ENCODE data around the gene UST. TPM values are rescaled to one million over a fixed set of nuclear protein-coding genes. Genes with fewer than 3 reads are reported as not detected.
"Not testable (repeated sequence)": the region's sequence is repeated elsewhere in the genome, so short reads cannot be mapped to it uniquely, and the experiment has no call there.

The UST gene
- total RNA-seq, 1 experiment from 2014 or later: 3.9 TPM

DNA sequence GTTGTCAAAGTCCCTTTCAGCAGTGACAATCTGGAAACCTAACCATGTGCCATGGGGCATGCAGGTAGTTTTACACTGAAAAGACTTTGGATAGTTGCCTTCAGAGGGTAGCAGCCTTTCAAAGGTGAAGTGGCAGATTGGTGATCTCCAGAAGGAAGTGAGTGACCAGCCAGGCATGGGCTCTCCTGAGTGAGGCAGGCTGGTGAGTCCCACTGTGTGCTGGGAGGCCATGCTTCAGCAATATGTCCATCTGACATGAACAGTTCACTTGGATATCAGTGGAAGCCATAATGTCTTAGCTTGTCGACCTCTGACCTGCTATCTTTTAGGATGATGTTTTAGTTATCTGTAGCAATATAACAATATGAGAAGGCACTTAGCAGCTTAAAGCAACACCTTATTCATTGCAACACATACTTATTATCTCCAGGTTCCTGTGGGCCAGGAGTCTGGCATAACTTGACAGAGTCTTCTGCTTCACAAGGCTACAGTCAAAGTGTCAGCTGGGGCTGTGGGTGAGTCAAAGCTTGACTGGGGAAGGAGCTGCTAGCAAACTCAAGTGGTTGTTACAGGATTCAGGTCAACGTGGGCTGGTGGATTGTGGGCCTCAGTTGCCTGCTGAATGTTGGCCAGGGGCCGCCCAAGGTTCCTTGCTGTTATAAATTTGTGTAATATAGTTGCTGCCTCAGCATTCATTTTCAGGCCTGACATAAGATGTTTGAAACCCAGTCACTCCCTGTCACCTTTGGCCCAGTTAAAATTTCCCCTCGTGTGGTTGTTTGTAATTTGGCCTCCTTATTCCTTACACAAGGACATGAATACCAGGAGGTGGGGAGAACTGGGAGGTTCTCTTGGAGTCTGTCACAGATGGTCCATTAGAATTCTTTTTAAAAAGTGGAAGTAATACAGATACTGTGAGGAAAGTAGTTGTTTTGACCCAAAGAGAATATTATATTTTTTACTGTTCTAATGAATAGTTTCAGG is 100.2 kb downstream of the UST start:
- Histone ChIP-seq H3K9me3 (ENCODE audit: low read length) (no peaks in the 10 kb centered on the region), H4K20me1 (ENCODE audit: low read length) (no peaks in the 10 kb centered on the region), H3K27me3 (ENCODE audit: low read length) (no peaks in the 10 kb centered on the region), H3K27ac (ENCODE audit: low read length) (no peak overlapping the region), H3K36me3 (ENCODE audit: low read depth, low read length) (no peaks in the 10 kb centered on the region), H3K79me2 (ENCODE audit: low read length) (no peaks in the 10 kb centered on the region), H3K9me2 (replicated peaks; ENCODE audit: low read length) (no peaks in the 10 kb centered on the region), H3K4me1 (ENCODE audit: insufficient read depth, low read length) (no peaks in the 10 kb centered on the region), H3K9ac (ENCODE audit: low read length) (no peak overlapping the region), H2AFZ (ENCODE audit: low read length) (no peak overlapping the region), H3K4me3 (ENCODE audit: low read length) (no peak overlapping the region), H3F3A (ENCODE audit: low read length, unreplicated experiment) (no peaks in the 10 kb centered on the region), H3K4me2 (ENCODE audit: low read length) (no peak overlapping the region)
- no TSS peak for BruUV-seq (replicated peaks)
- DNase-seq (no peak), ATAC-seq (no peak)
- intact Hi-C loops (cut with micrococcal nuclease): no loop called here
- CTCF ChIA-PET: no interaction called here
- TF ChIP-seq EZH2phosphoT487 (IDR thresholded peaks at IDR 0.05; ENCODE audit: borderline replicate concordance, low read length): no peak
- TF ChIP-seq, protein P1, sequence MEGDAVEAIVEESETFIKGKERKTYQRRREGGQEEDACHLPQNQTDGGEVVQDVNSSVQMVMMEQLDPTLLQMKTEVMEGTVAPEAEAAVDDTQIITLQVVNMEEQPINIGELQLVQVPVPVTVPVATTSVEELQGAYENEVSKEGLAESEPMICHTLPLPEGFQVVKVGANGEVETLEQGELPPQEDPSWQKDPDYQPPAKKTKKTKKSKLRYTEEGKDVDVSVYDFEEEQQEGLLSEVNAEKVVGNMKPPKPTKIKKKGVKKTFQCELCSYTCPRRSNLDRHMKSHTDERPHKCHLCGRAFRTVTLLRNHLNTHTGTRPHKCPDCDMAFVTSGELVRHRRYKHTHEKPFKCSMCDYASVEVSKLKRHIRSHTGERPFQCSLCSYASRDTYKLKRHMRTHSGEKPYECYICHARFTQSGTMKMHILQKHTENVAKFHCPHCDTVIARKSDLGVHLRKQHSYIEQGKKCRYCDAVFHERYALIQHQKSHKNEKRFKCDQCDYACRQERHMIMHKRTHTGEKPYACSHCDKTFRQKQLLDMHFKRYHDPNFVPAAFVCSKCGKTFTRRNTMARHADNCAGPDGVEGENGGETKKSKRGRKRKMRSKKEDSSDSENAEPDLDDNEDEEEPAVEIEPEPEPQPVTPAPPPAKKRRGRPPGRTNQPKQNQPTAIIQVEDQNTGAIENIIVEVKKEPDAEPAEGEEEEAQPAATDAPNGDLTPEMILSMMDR (conservative IDR thresholded peaks at IDR 0.05; ENCODE audit: low read depth, low read length): no peak
- no peak for TF ChIP-seq EZH2 (IDR thresholded peaks at IDR 0.05; ENCODE audit: low read length, unreplicated experiment)
- POLR2A ChIA-PET (ENCODE audit: unreplicated experiment): no interaction called here

GRCh38 chr6:148848915-148849314 is 102.1 kb downstream of the UST start:
- Histone ChIP-seq H3K27ac (ENCODE audit: low read length) (no peak overlapping the region), H3K36me3 (ENCODE audit: low read depth, low read length) (no peaks in the 10 kb centered on the region), H2AFZ (ENCODE audit: low read length) (no peak overlapping the region), H3K9me3 (ENCODE audit: low read length) (no peaks in the 10 kb centered on the region), H3K4me3 (ENCODE audit: low read length) (no peak overlapping the region), H3K27me3 (ENCODE audit: low read length) (no peaks in the 10 kb centered on the region), H3F3A (ENCODE audit: low read length, unreplicated experiment) (no peaks in the 10 kb centered on the region), H3K79me2 (ENCODE audit: low read length) (no peaks in the 10 kb centered on the region), H3K9ac (ENCODE audit: low read length) (no peak overlapping the region), H4K20me1 (ENCODE audit: low read length) (no peaks in the 10 kb centered on the region), H3K9me2 (replicated peaks; ENCODE audit: low read length) (no peaks in the 10 kb centered on the region), H3K4me2 (ENCODE audit: low read length) (no peak overlapping the region), H3K4me1 (ENCODE audit: insufficient read depth, low read length) (no peaks in the 10 kb centered on the region)
- DNase-seq (no peak), ATAC-seq (no peak)
- intact Hi-C loops (cut with micrococcal nuclease): no loop called here
- no TSS peak for BruUV-seq (replicated peaks)
- ChIA-PET CTCF (no interaction called here), POLR2A (ENCODE audit: unreplicated experiment) (no interaction called here)
- TF ChIP-seq, protein P1 (conservative IDR thresholded peaks at IDR 0.05; ENCODE audit: low read depth, low read length): no peak

- H4K20me1 ChIP-seq (ENCODE audit: low read length); intact Hi-C loops (cut with micrococcal nuclease); BruUV-seq (replicated peaks); POLR2A ChIA-PET (ENCODE audit: unreplicated experiment); DNase-seq; H3K9me2 ChIP-seq (replicated peaks; ENCODE audit: low read length); H3K27me3 ChIP-seq (ENCODE audit: low read length); H3K4me1 ChIP-seq (ENCODE audit: insufficient read depth, low read length); H2AFZ ChIP-seq (ENCODE audit: low read length); H3K9ac ChIP-seq (ENCODE audit: low read length); CTCF ChIA-PET; ATAC-seq; H3K4me3 ChIP-seq (ENCODE audit: low read length); H3K9me3 ChIP-seq (ENCODE audit: low read length); H3K36me3 ChIP-seq (ENCODE audit: low read depth, low read length); H3K27ac ChIP-seq (ENCODE audit: low read length); H3F3A ChIP-seq (ENCODE audit: low read length, unreplicated experiment); H3K79me2 ChIP-seq (ENCODE audit: low read length); H3K4me2 ChIP-seq (ENCODE audit: low read length): not testable (repeated sequence)
These were observed 102.6 kb downstream of the UST start for GRCh38 chr6:148849449-148849848.
